HCT116 (cell line): Measurements from ENCODE around the gene MCUR1.

Experiments
- CTCF ChIP-seq, 3 experiments: fragments of 200-600 bp in 1 of 3; sonication (generic) in 1 of 3; IDR thresholded peaks in 2 of 3; conservative IDR thresholded peaks in 1 of 3; 2 replicates each; pipeline ENCODE4 v1.5.1; 2012 to 2017; ENCODE audit warnings: low read depth in 2 of 3, low read length in 2 of 3, antibody characterized with exemption in 1 of 3, borderline replicate concordance in 1 of 3, control low read depth in 1 of 3, mild to moderate bottlenecking in 1 of 3, mixed read lengths in 1 of 3, mixed run types in 1 of 3, moderate library complexity in 1 of 3; ENCODE audit not compliant: insufficient read depth in 1 of 3
- EZH2 ChIP-seq: fragments of 200-600 bp; sonication (generic); IDR thresholded peaks from 2 replicates; pipeline ENCODE4 v1.6.1; 2017; ENCODE audit warnings: antibody characterized with exemption, mixed run types
- FOSL1 ChIP-seq: IDR thresholded peaks from 2 replicates; pipeline ENCODE4 v1.6.1; 2012; ENCODE audit warnings: low read depth
- POLR2A ChIP-seq: IDR thresholded peaks from 2 replicates; pipeline ENCODE4 v1.7.0; 2011; ENCODE audit warnings: borderline replicate concordance; ENCODE audit not compliant: insufficient read depth, insufficient read length; ENCODE audit errors: extremely low read depth
- POLR2AphosphoS5 ChIP-seq: IDR thresholded peaks from 2 replicates; pipeline ENCODE4 v1.6.1; 2011; ENCODE audit warnings: mild to moderate bottlenecking, low read depth, low read length, moderate library complexity
- RAD21 ChIP-seq: IDR thresholded peaks from 2 replicates; pipeline ENCODE4 v1.6.1; 2012; ENCODE audit warnings: low read depth, mild to moderate bottlenecking
- REST ChIP-seq: IDR thresholded peaks from 2 replicates; pipeline ENCODE4 v1.6.1; 2012; ENCODE audit warnings: low read depth
- SRF ChIP-seq: IDR thresholded peaks from 2 replicates; pipeline ENCODE4 v1.6.1; 2012; ENCODE audit warnings: low read depth
- YY1 ChIP-seq: IDR thresholded peaks from 2 replicates; pipeline ENCODE4 v1.6.1; 2011; ENCODE audit warnings: low read length, low read depth, moderate library complexity, mild to moderate bottlenecking; ENCODE audit not compliant: insufficient replicate concordance; ENCODE audit errors: extremely low read depth

- TF ChIP-seq CTCF (IDR thresholded peaks at IDR 0.05 in 2 of 3, conservative IDR thresholded peaks at IDR 0.05 in 1 of 3; ENCODE audit: borderline replicate concordance in 1 of 3, insufficient read depth in 1 of 3, low read depth in 2 of 3, low read length in 2 of 3) = no peak
- no peak for TF ChIP-seq REST
- no peak for TF ChIP-seq EZH2
- no peak for TF ChIP-seq POLR2AphosphoS5
- no peak for TF ChIP-seq YY1
- no peak for TF ChIP-seq POLR2A
- no peak for TF ChIP-seq RAD21
- no peak for TF ChIP-seq FOSL1
- no peak for TF ChIP-seq SRF
Measured at GRCh38 chr6:13765570-13765969, 48.8 kb downstream of the MCUR1 start.
